ENCODE data around the gene WASF2. TPM values are rescaled to one million over a fixed set of nuclear protein-coding genes. Genes with fewer than 3 reads are reported as not detected.

The WASF2 gene
- total and polyA plus RNA-seq, 2 of the 4 experiments (the other 2 are of a cell fraction), result 7.9 to 45.4 TPM

- H3K9me1 ChIP-seq (ENCODE audit: insufficient read depth, low read length), result 0 out of 2 replicates have a peak, but pooled peaks cover 7% of the 10 kb centered on the region
- H2BK5ac ChIP-seq (ENCODE audit: low read depth, low read length, poor library complexity, severe bottlenecking), result no peak overlapping the region
- no peak overlapping the region for H3K4me2 ChIP-seq (ENCODE audit: low read depth, low read length)
- no peak overlapping the region for H3K9ac ChIP-seq (ENCODE audit: low read depth, low read length)
- TF ChIP-seq SMC3 (IDR thresholded peaks at IDR 0.05; ENCODE audit: low read depth, low read length) (no peak), USF2 (IDR thresholded peaks at IDR 0.05; ENCODE audit: low read depth, low read length) (no peak), RCOR1 (IDR thresholded peaks at IDR 0.05; ENCODE audit: insufficient replicate concordance, low read length) (no peak), CTCF (conservative IDR thresholded peaks at IDR 0.05; ENCODE audit: low read depth, low read length) (no peak), FOS (IDR thresholded peaks at IDR 0.05; ENCODE audit: low read depth, low read length) (no peak), CEBPB (IDR thresholded peaks at IDR 0.05; ENCODE audit: low read depth, low read length) (no peak), RAD21 (IDR thresholded peaks at IDR 0.05; ENCODE audit: low read length) (no peak), RFX5 (IDR thresholded peaks at IDR 0.05; ENCODE audit: low read depth, low read length) (no peak), MXI1 (IDR thresholded peaks at IDR 0.05; ENCODE audit: borderline replicate concordance, low read depth, low read length) (no peak)
- no TSS peak for BruUV-seq (replicated peaks)
- no peak overlapping the region for H3K4ac ChIP-seq (ENCODE audit: low read depth, low read length)
- no peak overlapping the region for H2BK20ac ChIP-seq (ENCODE audit: low read depth, low read length)
- H4K5ac ChIP-seq (ENCODE audit: low read depth, low read length), result no peak overlapping the region
- ATAC-seq (ENCODE audit: low read depth) (no peak), DNase-seq (no peak)
- H2BK15ac ChIP-seq (ENCODE audit: low read depth, low read length), result no peak overlapping the region
- no peak overlapping the region for H3K14ac ChIP-seq (replicated peaks; ENCODE audit: low read depth, low read length)
- no peak overlapping the region for H2AK5ac ChIP-seq (ENCODE audit: low read depth, low read length)
- H3K18ac ChIP-seq (ENCODE audit: low read depth, low read length), result no peak overlapping the region
- H3K4me1 ChIP-seq (ENCODE audit: control insufficient read depth, insufficient read depth, low read length), result peaks cover 9% of the 10 kb centered on the region
- intact Hi-C loops (cut with micrococcal nuclease), result no loop called here
- dilution Hi-C loops (cut with HindIII; ENCODE audit: low sequenced_read_pairs, unreplicated experiment), result no loop called here
- no peak overlapping the region for H4K8ac ChIP-seq (ENCODE audit: low read depth in 2 of 2, low read length in 2 of 2)
- H3K27me3 ChIP-seq (ENCODE audit: control insufficient read depth, insufficient read depth, low read length), result no peaks in the 10 kb centered on the region
- ChIA-PET POLR2A (ENCODE audit: unreplicated experiment) (no interaction called here), CTCF (no interaction called here)
- 53% methylated on average over 16 of the region's 24 CpGs; no CpG with 5 or more reads in 1 of the 2 experiments for WGBS, 2 experiments (ENCODE audit: extremely low coverage in 2 of 2, insufficient read length in 1 of 2)
- H4K20me1 ChIP-seq (ENCODE audit: insufficient read depth, low read length), result no peaks in the 10 kb centered on the region
- no peak overlapping the region for H3K56ac ChIP-seq (ENCODE audit: extremely low read depth, insufficient read depth, low read length)
- no peak overlapping the region for H3K4me3 ChIP-seq (ENCODE audit: insufficient read depth, low read depth, low read length)
- no peak overlapping the region for H3K23ac ChIP-seq (ENCODE audit: low read depth, low read length)
- H2BK120ac ChIP-seq (ENCODE audit: low read depth, low read length), result no peak overlapping the region
- no peaks in the 10 kb centered on the region for H3K36me3 ChIP-seq (ENCODE audit: control insufficient read depth, insufficient read depth, low read length)
- H2AFZ ChIP-seq (replicated peaks; ENCODE audit: low read length, poor library complexity), result peak overlapping the region; percentile 29
- H3K79me1 ChIP-seq (ENCODE audit: low read depth in 1 of 2, low read length in 2 of 2), result no peaks in the 10 kb centered on the region
- no peaks in the 10 kb centered on the region for H3K9me3 ChIP-seq (ENCODE audit: control insufficient read depth, insufficient read depth, low read length)
- in situ Hi-C loops (cut with MboI; ENCODE audit: low sequenced_read_pairs), result no loop called here
- H3K27ac ChIP-seq (ENCODE audit: insufficient read depth, low read length), result no peak overlapping the region
- no peak overlapping the region for H4K91ac ChIP-seq (ENCODE audit: insufficient read depth, low read depth, low read length)
- H2AK9ac ChIP-seq (replicated peaks; ENCODE audit: low read depth, low read length, poor library complexity), result no peak overlapping the region
These were observed 29.6 kb upstream of the WASF2 start for GRCh38 chr1:27519331-27520258.
